Suprapubic skin (tissue), 4 donors: ENCODE measurements around the gene ADCY3.

Source experiments
- CTCF ChIP-seq, 2 donors: fragments of 200-600 bp in 1 of 2; fragments of 450-650 bp in 1 of 2; sonication (generic) in 1 of 2; IDR thresholded peaks; one replicate each; pipeline ENCODE4 v1.5.1; 2016 to 2019; ENCODE audit warnings: antibody characterized with exemption in 2 of 2, mild to moderate bottlenecking in 1 of 2, moderate library complexity in 1 of 2
- EP300 ChIP-seq: sonication (generic); formaldehyde crosslinking; IDR thresholded peaks from one replicate; pipeline ENCODE4 v1.6.1; 2017; ENCODE audit warnings: antibody characterized with exemption
- POLR2A ChIP-seq, 2 donors: fragments of 450-650 bp; IDR thresholded peaks; one replicate each; pipeline ENCODE4 v1.6.1; 2017; ENCODE audit warnings: antibody characterized with exemption in 2 of 2, mild to moderate bottlenecking in 2 of 2, moderate library complexity in 2 of 2
- POLR2AphosphoS5 ChIP-seq, 3 donors: sonication (generic); formaldehyde crosslinking; IDR thresholded peaks; one replicate each; pipeline ENCODE4 v1.6.1; 2017; ENCODE audit warnings: antibody characterized with exemption in 3 of 3

- TF ChIP-seq POLR2AphosphoS5 (IDR thresholded peaks at IDR 0.05) (no peak), CTCF (IDR thresholded peaks at IDR 0.05) (no peak), POLR2A (IDR thresholded peaks at IDR 0.05) (no peak), EP300 (no peak)
These were observed 88.0 kb downstream of the ADCY3 start for GRCh38 chr2:24832073-24832461.
